ENCODE measurements around the gene CRHR1. TPM values are rescaled to one million over a fixed set of nuclear protein-coding genes. Genes with fewer than 3 reads are reported as not detected.

Gene CRHR1
- polyA plus RNA-seq (2011; rRNA removed) = 0.09 TPM in 1 of 2 replicates, not detected in the other
- polyA plus RNA-seq (2012; cell fraction: cytosol; rRNA removed) = 0.04 and 0.08 TPM in 2 replicates
- polyA plus RNA-seq (2012; cell fraction: nucleus; rRNA removed) = 0.05 and 0.10 TPM in 2 replicates
- 0.12 TPM in 1 of 3 replicates, not detected in the others for polyA plus RNA-seq (2017; fragmentation: RNase III; extraction: RNeasy Plus Mini Kit Qiagen cat#74134 plus additional on column Dnase treatment)
- not detected in 2 replicates for polyA minus RNA-seq (2011; rRNA and poly(A)+ RNA removed)

- Histone ChIP-seq H3K9me3 (no peaks in the 10 kb centered on the region), H3K4me2 (peak within 1 kb of the TSS; percentile 98), H3K27ac (peak within 1 kb of the TSS; percentile 10 to 75; a peak in 4 of 6 replicates), H3K4me3 (peak within 1 kb of the TSS; percentile 50), H3K4me1 (peaks cover 5% of the 10 kb centered on the region; the same call in 1 of the 3 replicates)
- TF ChIP-seq CEBPB (IDR thresholded peaks at IDR 0.05) (no peak), HOXB5 (CRISPR knock-in tag; IDR thresholded peaks at IDR 0.05) (no peak), BCL3 (IDR thresholded peaks at IDR 0.05) (no peak), MAFK (IDR thresholded peaks at IDR 0.05; ENCODE audit: partially characterized antibody) (no peak), FOSB (CRISPR knock-in tag; IDR thresholded peaks at IDR 0.05) (no peak), ZNF302 (CRISPR knock-in tag; IDR thresholded peaks at IDR 0.05) (no peak), CHD2 (IDR thresholded peaks at IDR 0.05; ENCODE audit: low read length, partially characterized antibody) (no peak), RAD21 (conservative IDR thresholded peaks at IDR 0.05 in 1 of 2, IDR thresholded peaks at IDR 0.05 in 1 of 2) (no peak), TP53 (CRISPR knock-in tag; IDR thresholded peaks at IDR 0.05) (no peak), NPAS2 (CRISPR knock-in tag; IDR thresholded peaks at IDR 0.05; ENCODE audit: borderline replicate concordance) (no peak), RARB (CRISPR knock-in tag; IDR thresholded peaks at IDR 0.05) (no peak), HMGXB4 (CRISPR knock-in tag; IDR thresholded peaks at IDR 0.05; ENCODE audit: borderline replicate concordance) (no peak), JUN (IDR thresholded peaks at IDR 0.05) (no peak), MYC (IDR thresholded peaks at IDR 0.05; ENCODE audit: borderline replicate concordance, low read length) (no peak), EHMT2 (IDR thresholded peaks at IDR 0.05; ENCODE audit: low read depth) (no peak), EP300 (IDR thresholded peaks at IDR 0.05) (no peak), FOXS1 (CRISPR knock-in tag; IDR thresholded peaks at IDR 0.05) (no peak), CBX2 (IDR thresholded peaks at IDR 0.05; ENCODE audit: borderline replicate concordance, low read depth) (no peak), NFE2L2 (conservative IDR thresholded peaks at IDR 0.05; ENCODE audit: low read length) (no peak)
- TF ChIP-seq, protein P1, sequence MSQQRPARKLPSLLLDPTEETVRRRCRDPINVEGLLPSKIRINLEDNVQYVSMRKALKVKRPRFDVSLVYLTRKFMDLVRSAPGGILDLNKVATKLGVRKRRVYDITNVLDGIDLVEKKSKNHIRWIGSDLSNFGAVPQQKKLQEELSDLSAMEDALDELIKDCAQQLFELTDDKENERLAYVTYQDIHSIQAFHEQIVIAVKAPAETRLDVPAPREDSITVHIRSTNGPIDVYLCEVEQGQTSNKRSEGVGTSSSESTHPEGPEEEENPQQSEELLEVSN (IDR thresholded peaks at IDR 0.05; ENCODE audit: borderline replicate concordance, low read depth) = no peak
- ChIA-PET CTCF (interaction anchor here (0.7 to 6.4 kb wide), 23 partner anchors 9 to 143 kb away, joined by 3 to 101 read pairs (median 13); no protein-coding TSS in a partner anchor), POLR2A (no interaction called here)
- 0% methylated on average over 19 of the region's 56 CpGs for WGBS (ENCODE audit: missing lambda C conversion rate)
- DNase-seq (ENCODE audit: low read depth in 1 of 2, low spot score in 1 of 2) (peak in 1 of 2 experiments; percentile 42), FAIRE-seq (no peak), ATAC-seq (peak; percentile 30 to 45)
Observed at GRCh38 chr17:45784293-45784740, at the start of gene CRHR1. Gene CRHR1, plus strand, starts transcription at chr17:45784320. Its CDS starts 225 bp downstream, at chr17:45784545.

DNA sequence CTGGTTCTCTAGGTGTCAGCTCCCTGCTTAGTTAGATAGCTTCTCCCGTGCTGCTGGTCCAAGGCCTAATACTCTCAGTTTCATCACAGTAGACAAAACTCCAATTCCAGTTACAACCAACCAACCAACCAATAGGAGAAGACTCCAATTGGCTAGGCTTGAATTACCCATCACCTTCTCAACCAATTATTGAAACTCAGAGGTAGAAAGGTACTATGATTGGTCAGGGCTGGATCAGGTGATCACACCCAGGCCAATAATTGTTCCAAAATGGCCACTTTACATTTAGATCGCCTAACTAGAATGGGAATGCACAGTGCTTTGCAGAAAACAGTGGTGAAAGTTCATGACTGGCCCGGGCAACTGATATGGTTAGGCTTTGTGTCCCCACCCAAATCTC, 49.5 kb upstream of the CRHR1 start:
- FAIRE-seq (no peak), ATAC-seq (peak in 1 of 2 experiments; percentile 31; a peak in 2 of 6 replicates), DNase-seq (ENCODE audit: low read depth in 1 of 2, low spot score in 1 of 2) (no peak)
- ChIA-PET CTCF (interaction anchor here (0.6 to 6.7 kb wide), 3 partner anchors 14 to 49 kb away, joined by 3 to 42 read pairs (median 4); partner anchors contain the start of gene CRHR1), POLR2A (no interaction called here)
- Histone ChIP-seq H3K4me3 (no peak overlapping the region), H3K27ac (no peak overlapping the region), H3K4me2 (no peak overlapping the region), H3K9me3 (peaks cover 22% of the 10 kb centered on the region), H3K4me1 (no peaks in the 10 kb centered on the region)
- WGBS (ENCODE audit: missing lambda C conversion rate) = 14% methylated on average over 3 of the region's 3 CpGs
- no peak for TF ChIP-seq JUNB (IDR thresholded peaks at IDR 0.05)
- TF ChIP-seq RCOR1 (IDR thresholded peaks at IDR 0.05; ENCODE audit: low read depth, low read length) = no peak
- TF ChIP-seq NFE2L2 (conservative IDR thresholded peaks at IDR 0.05; ENCODE audit: low read length) = no peak
- no peak for TF ChIP-seq CBX8 (IDR thresholded peaks at IDR 0.05)
- TF ChIP-seq POLR2A (IDR thresholded peaks at IDR 0.05; ENCODE audit: low read length) = no peak
- TF ChIP-seq, protein P2, sequence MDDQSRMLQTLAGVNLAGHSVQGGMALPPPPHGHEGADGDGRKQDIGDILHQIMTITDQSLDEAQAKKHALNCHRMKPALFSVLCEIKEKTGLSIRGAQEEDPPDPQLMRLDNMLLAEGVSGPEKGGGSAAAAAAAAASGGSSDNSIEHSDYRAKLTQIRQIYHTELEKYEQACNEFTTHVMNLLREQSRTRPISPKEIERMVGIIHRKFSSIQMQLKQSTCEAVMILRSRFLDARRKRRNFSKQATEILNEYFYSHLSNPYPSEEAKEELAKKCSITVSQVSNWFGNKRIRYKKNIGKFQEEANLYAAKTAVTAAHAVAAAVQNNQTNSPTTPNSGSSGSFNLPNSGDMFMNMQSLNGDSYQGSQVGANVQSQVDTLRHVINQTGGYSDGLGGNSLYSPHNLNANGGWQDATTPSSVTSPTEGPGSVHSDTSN (IDR thresholded peaks at IDR 0.05) = no peak
- TF ChIP-seq, protein P3, sequence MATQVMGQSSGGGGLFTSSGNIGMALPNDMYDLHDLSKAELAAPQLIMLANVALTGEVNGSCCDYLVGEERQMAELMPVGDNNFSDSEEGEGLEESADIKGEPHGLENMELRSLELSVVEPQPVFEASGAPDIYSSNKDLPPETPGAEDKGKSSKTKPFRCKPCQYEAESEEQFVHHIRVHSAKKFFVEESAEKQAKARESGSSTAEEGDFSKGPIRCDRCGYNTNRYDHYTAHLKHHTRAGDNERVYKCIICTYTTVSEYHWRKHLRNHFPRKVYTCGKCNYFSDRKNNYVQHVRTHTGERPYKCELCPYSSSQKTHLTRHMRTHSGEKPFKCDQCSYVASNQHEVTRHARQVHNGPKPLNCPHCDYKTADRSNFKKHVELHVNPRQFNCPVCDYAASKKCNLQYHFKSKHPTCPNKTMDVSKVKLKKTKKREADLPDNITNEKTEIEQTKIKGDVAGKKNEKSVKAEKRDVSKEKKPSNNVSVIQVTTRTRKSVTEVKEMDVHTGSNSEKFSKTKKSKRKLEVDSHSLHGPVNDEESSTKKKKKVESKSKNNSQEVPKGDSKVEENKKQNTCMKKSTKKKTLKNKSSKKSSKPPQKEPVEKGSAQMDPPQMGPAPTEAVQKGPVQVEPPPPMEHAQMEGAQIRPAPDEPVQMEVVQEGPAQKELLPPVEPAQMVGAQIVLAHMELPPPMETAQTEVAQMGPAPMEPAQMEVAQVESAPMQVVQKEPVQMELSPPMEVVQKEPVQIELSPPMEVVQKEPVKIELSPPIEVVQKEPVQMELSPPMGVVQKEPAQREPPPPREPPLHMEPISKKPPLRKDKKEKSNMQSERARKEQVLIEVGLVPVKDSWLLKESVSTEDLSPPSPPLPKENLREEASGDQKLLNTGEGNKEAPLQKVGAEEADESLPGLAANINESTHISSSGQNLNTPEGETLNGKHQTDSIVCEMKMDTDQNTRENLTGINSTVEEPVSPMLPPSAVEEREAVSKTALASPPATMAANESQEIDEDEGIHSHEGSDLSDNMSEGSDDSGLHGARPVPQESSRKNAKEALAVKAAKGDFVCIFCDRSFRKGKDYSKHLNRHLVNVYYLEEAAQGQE (IDR thresholded peaks at IDR 0.05) = no peak
- no peak for TF ChIP-seq FOSB (CRISPR knock-in tag; IDR thresholded peaks at IDR 0.05)
- TF ChIP-seq, protein P1 (IDR thresholded peaks at IDR 0.05; ENCODE audit: borderline replicate concordance, low read depth) = no peak
- no peak for TF ChIP-seq NR3C1 (IDR thresholded peaks at IDR 0.05)
